ENCODE measurements around the gene LONRF2. TPM values are rescaled to one million over a fixed set of nuclear protein-coding genes. Genes with fewer than 3 reads are reported as not detected.

The LONRF2 gene
- total RNA-seq, 1 experiment from 2014 or later: 1.1 TPM

DNA sequence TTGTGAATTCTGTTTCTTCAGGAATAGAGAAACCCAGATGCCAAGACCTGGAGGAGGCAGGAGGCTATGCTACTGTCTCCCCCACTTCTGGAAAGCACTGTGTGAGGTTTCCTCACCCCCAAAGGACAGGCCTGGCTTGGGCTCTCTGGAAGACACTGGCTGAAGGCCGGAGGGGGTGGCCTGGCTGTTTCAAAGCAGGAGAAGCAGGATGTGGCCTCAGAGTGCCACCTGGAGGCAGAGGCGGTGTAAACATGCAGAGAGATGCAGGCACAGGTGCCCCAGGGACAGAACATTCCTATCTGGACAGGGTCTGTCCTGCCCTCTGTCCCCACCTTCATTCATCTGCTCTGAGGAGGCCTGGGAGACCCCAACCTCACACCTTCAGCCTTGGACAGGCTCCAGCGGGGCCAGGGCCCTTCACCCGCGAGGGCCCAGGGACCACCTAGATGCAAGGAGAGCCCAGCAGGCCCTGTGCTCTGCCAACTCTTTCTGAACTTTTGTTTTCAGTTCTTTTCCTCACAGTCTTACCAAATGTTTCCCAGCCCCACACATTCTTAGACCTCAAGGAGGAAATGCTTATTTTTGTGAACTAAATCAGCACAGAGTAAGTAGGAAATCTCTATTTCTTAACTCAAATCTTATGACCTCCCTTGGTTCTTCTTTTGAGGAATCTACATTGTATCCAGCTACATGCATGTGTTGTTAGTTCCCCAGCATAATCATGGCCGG, 79.2 kb downstream of the LONRF2 start:
- Histone ChIP-seq H3K4me1 (ENCODE audit: insufficient read depth, low read length) (0 out of 2 replicates have a peak, but pooled peaks cover under 1% of the 10 kb centered on the region), H3K36me3 (ENCODE audit: low read depth, low read length) (no peaks in the 10 kb centered on the region), H3K27me3 (ENCODE audit: low read length) (no peaks in the 10 kb centered on the region), H3K9me2 (replicated peaks; ENCODE audit: low read length) (no peaks in the 10 kb centered on the region), H4K20me1 (ENCODE audit: low read length) (no peaks in the 10 kb centered on the region), H3F3A (ENCODE audit: low read length, unreplicated experiment) (no peaks in the 10 kb centered on the region), H2AFZ (ENCODE audit: low read length) (no peak overlapping the region), H3K4me2 (ENCODE audit: low read length) (no peak overlapping the region), H3K4me3 (ENCODE audit: low read length) (no peak overlapping the region), H3K9ac (ENCODE audit: low read length) (no peak overlapping the region), H3K79me2 (ENCODE audit: low read length) (no peaks in the 10 kb centered on the region), H3K27ac (ENCODE audit: low read length) (no peak overlapping the region), H3K9me3 (ENCODE audit: low read length) (no peaks in the 10 kb centered on the region)
- DNase-seq: peak; percentile 77
- POLR2A ChIA-PET (ENCODE audit: unreplicated experiment): no interaction called here
- TF ChIP-seq EZH2phosphoT487 (IDR thresholded peaks at IDR 0.05; ENCODE audit: borderline replicate concordance, low read length) (no peak), EZH2 (IDR thresholded peaks at IDR 0.05; ENCODE audit: low read length, unreplicated experiment) (no peak)
- TF ChIP-seq, protein P1, sequence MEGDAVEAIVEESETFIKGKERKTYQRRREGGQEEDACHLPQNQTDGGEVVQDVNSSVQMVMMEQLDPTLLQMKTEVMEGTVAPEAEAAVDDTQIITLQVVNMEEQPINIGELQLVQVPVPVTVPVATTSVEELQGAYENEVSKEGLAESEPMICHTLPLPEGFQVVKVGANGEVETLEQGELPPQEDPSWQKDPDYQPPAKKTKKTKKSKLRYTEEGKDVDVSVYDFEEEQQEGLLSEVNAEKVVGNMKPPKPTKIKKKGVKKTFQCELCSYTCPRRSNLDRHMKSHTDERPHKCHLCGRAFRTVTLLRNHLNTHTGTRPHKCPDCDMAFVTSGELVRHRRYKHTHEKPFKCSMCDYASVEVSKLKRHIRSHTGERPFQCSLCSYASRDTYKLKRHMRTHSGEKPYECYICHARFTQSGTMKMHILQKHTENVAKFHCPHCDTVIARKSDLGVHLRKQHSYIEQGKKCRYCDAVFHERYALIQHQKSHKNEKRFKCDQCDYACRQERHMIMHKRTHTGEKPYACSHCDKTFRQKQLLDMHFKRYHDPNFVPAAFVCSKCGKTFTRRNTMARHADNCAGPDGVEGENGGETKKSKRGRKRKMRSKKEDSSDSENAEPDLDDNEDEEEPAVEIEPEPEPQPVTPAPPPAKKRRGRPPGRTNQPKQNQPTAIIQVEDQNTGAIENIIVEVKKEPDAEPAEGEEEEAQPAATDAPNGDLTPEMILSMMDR (conservative IDR thresholded peaks at IDR 0.05; ENCODE audit: low read depth, low read length): peak; percentile 88
- intact Hi-C loops (cut with micrococcal nuclease): loop anchor here (1.0 to 10.0 kb wide), 6 partner anchors 66 to 686 kb away; no protein-coding TSS in a partner anchor
- no TSS peak for BruUV-seq (replicated peaks)
- ATAC-seq: peak; percentile 91
- CTCF ChIA-PET: no interaction called here

DNA sequence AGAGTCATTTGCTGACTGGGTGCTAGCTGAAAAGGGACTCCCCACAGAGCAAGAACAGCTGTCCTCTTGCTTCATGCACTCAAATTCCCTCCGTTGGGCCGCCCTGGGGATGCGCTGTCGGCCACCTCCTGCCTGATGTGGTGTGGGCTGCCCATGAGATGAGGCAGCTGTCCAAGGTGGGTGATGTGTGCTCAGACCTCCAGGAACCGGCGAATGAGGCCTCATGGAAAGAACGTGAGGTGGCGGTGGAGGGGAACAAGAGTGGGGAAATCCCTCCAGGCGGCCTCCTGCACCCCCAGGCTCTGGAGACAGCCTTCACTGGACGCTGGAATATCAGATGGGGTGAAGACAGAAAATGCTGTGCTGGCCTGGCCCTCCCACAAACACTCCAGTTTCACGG, 79.8 kb downstream of the LONRF2 start:
- H3K9ac ChIP-seq (ENCODE audit: low read length): no peak overlapping the region
- BruUV-seq (replicated peaks): no TSS peak
- ATAC-seq (no peak), DNase-seq (no peak)
- ChIA-PET POLR2A (ENCODE audit: unreplicated experiment) (no interaction called here), CTCF (interaction anchor here (1.0 kb wide), 1 partner anchor 423 kb away, joined by 4 read pairs; no protein-coding TSS in a partner anchor)
- H3K4me2 ChIP-seq (ENCODE audit: low read length): no peak overlapping the region
- H3K79me2 ChIP-seq (ENCODE audit: low read length): no peaks in the 10 kb centered on the region
- H4K20me1 ChIP-seq (ENCODE audit: low read length): no peaks in the 10 kb centered on the region
- H3K9me2 ChIP-seq (replicated peaks; ENCODE audit: low read length): no peaks in the 10 kb centered on the region
- no peak overlapping the region for H2AFZ ChIP-seq (ENCODE audit: low read length)
- intact Hi-C loops (cut with micrococcal nuclease): loop anchor here (5.0 to 10.0 kb wide), 4 partner anchors 65 to 685 kb away; no protein-coding TSS in a partner anchor
- H3K4me3 ChIP-seq (ENCODE audit: low read length): no peak overlapping the region
- no peaks in the 10 kb centered on the region for H3K9me3 ChIP-seq (ENCODE audit: low read length)
- 0 out of 2 replicates have a peak, but pooled peaks cover 3% of the 10 kb centered on the region for H3K4me1 ChIP-seq (ENCODE audit: insufficient read depth, low read length)
- H3K36me3 ChIP-seq (ENCODE audit: low read depth, low read length): no peaks in the 10 kb centered on the region
- TF ChIP-seq EZH2phosphoT487 (IDR thresholded peaks at IDR 0.05; ENCODE audit: borderline replicate concordance, low read length) (no peak), EZH2 (IDR thresholded peaks at IDR 0.05; ENCODE audit: low read length, unreplicated experiment) (no peak)
- TF ChIP-seq, protein P1 (conservative IDR thresholded peaks at IDR 0.05; ENCODE audit: low read depth, low read length): no peak
- H3K27ac ChIP-seq (ENCODE audit: low read length): no peak overlapping the region
- no peaks in the 10 kb centered on the region for H3F3A ChIP-seq (ENCODE audit: low read length, unreplicated experiment)
- H3K27me3 ChIP-seq (ENCODE audit: low read length): no peaks in the 10 kb centered on the region

DNA sequence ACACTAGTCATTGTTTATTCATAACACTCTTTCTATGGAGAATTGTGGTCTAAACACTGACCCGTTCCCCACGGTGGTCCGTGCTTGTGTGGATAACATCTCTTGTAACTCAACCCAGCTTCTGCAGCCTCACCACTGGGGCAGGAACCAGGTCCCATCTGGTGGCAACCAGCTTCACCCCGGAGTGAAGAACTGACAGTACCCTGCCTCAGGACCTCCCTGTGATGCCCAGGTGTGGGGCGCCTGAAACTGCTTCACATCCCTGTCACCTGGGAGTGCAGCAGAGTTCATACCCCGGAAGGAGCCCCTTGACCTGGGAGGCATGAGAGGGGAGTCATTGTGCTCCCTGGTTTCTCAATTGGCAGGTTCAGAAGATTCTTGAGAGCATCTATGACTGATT, 81.1 kb downstream of the LONRF2 start:
- H2AFZ ChIP-seq (ENCODE audit: low read length): no peak overlapping the region
- DNase-seq: no peak
- H3K4me2 ChIP-seq (ENCODE audit: low read length): no peak overlapping the region
- no TSS peak for BruUV-seq (replicated peaks)
- H3K27me3 ChIP-seq (ENCODE audit: low read length): no peaks in the 10 kb centered on the region
- no peaks in the 10 kb centered on the region for H3K36me3 ChIP-seq (ENCODE audit: low read depth, low read length)
- intact Hi-C loops (cut with micrococcal nuclease): loop anchor here (5.0 to 10.0 kb wide), 4 partner anchors 64 to 684 kb away; no protein-coding TSS in a partner anchor
- no peaks in the 10 kb centered on the region for H4K20me1 ChIP-seq (ENCODE audit: low read length)
- H3K79me2 ChIP-seq (ENCODE audit: low read length): no peaks in the 10 kb centered on the region
- TF ChIP-seq EZH2 (IDR thresholded peaks at IDR 0.05; ENCODE audit: low read length, unreplicated experiment) (no peak), EZH2phosphoT487 (IDR thresholded peaks at IDR 0.05; ENCODE audit: borderline replicate concordance, low read length) (no peak)
- TF ChIP-seq, protein P1 (conservative IDR thresholded peaks at IDR 0.05; ENCODE audit: low read depth, low read length): no peak
- CTCF ChIA-PET: no interaction called here
- no peaks in the 10 kb centered on the region for H3F3A ChIP-seq (ENCODE audit: low read length, unreplicated experiment)
- no peak overlapping the region for H3K9ac ChIP-seq (ENCODE audit: low read length)
- POLR2A ChIA-PET (ENCODE audit: unreplicated experiment): no interaction called here
- no peaks in the 10 kb centered on the region for H3K9me2 ChIP-seq (replicated peaks; ENCODE audit: low read length)
- no peaks in the 10 kb centered on the region for H3K9me3 ChIP-seq (ENCODE audit: low read length)
- ATAC-seq: no peak
- H3K4me1 ChIP-seq (ENCODE audit: insufficient read depth, low read length): 0 out of 2 replicates have a peak, but pooled peaks cover 3% of the 10 kb centered on the region
- no peak overlapping the region for H3K4me3 ChIP-seq (ENCODE audit: low read length)
- no peak overlapping the region for H3K27ac ChIP-seq (ENCODE audit: low read length)
